GM19035 (cell line): ENCODE measurements around the gene KLK2.

ENCODE experiments used
- ATAC-seq: cut with Tn5 transposase; IDR thresholded peaks from one replicate; pipeline ENCODE4 v1.9.1; 2021; ENCODE audit not compliant: unreplicated experiment

KLK2 gene

GRCh38 chr19:50844296-50844935 is 28.8 kb upstream of the KLK2 start:
- no peak for ATAC-seq

GRCh38 chr19:50850738-50851137 is 22.5 kb upstream of the KLK2 start:
- no peak for ATAC-seq

- no peak for ATAC-seq
These were observed 21.6 kb upstream of the KLK2 start for GRCh38 chr19:50851620-50852019.

GRCh38 chr19:50854636-50855410 is 18.4 kb upstream of the KLK2 start, which contains the start of gene KLK3:
TSS of gene KLK3 (plus strand) at chr19:50854915. CDS start at chr19:50854956, 41 bp downstream.
- ATAC-seq = no peak

GRCh38 chr19:50857366-50857765 is 15.9 kb upstream of the KLK2 start:
- ATAC-seq = no peak

- no peak for ATAC-seq
These were observed 14.4 kb upstream of the KLK2 start for GRCh38 chr19:50858886-50859285.

GRCh38 chr19:50859849-50860248 is 13.4 kb upstream of the KLK2 start:
- no peak for ATAC-seq

GRCh38 chr19:50861010-50861409 is 12.2 kb upstream of the KLK2 start:
- ATAC-seq = no peak

- ATAC-seq = no peak
These were observed 11.5 kb upstream of the KLK2 start for GRCh38 chr19:50861496-50862286.

GRCh38 chr19:50869479-50869878 is 3.8 kb upstream of the KLK2 start:
- no peak for ATAC-seq

GRCh38 chr19:50870417-50871089 is 2.7 kb upstream of the KLK2 start:
- no peak for ATAC-seq

GRCh38 chr19:50874211-50874610 is 972 bp downstream of the KLK2 start:
- no peak for ATAC-seq

- no peak for ATAC-seq
These were observed 2.7 kb downstream of the KLK2 start for GRCh38 chr19:50875795-50876422.

- ATAC-seq = no peak
These were observed 3.2 kb downstream of the KLK2 start for GRCh38 chr19:50876456-50876855.

GRCh38 chr19:50877338-50877737 is 4.1 kb downstream of the KLK2 start:
- ATAC-seq = no peak

GRCh38 chr19:50878851-50879250 is 5.6 kb downstream of the KLK2 start:
- ATAC-seq = no peak

- no peak for ATAC-seq
These were observed 7.0 kb downstream of the KLK2 start for GRCh38 chr19:50880241-50880640.

GRCh38 chr19:50882188-50882587 is 8.9 kb downstream of the KLK2 start:
- no peak for ATAC-seq

GRCh38 chr19:50889638-50890037 is 16.4 kb downstream of the KLK2 start:
- ATAC-seq = no peak

GRCh38 chr19:50890422-50891252 is 17.4 kb downstream of the KLK2 start:
- ATAC-seq = no peak
